ENCODE measurements around the gene MCCD1. TPM values are rescaled to one million over a fixed set of nuclear protein-coding genes. Genes with fewer than 3 reads are reported as not detected.

MCCD1 gene
- total RNA-seq, 1 donor from 2014 or later = not detected

GRCh38 chr6:31558631-31559500 is 30.1 kb downstream of the MCCD1 start:
- no peak for FAIRE-seq
- no peak for DNase-seq (ENCODE audit: low read depth)
- Histone ChIP-seq H3K36me3 (ENCODE audit: control insufficient read depth, insufficient read depth, low read length) (peaks cover 17% of the 10 kb centered on the region), H3K4me3 (ENCODE audit: low read depth, low read length) (no peak overlapping the region), H3K27me3 (ENCODE audit: control insufficient read depth, insufficient read depth, low read length) (no peaks in the 10 kb centered on the region)
- TF ChIP-seq CTCF (IDR thresholded peaks at IDR 0.05; ENCODE audit: insufficient read depth, low read length, severe bottlenecking) = no peak

GRCh38 chr6:31559606-31559957 is 30.8 kb downstream of the MCCD1 start:
- Histone ChIP-seq H3K4me3 (ENCODE audit: low read depth, low read length) (no peak overlapping the region), H3K36me3 (ENCODE audit: control insufficient read depth, insufficient read depth, low read length) (peaks cover 15% of the 10 kb centered on the region), H3K27me3 (ENCODE audit: control insufficient read depth, insufficient read depth, low read length) (no peaks in the 10 kb centered on the region)
- FAIRE-seq (no peak), DNase-seq (ENCODE audit: low read depth) (no peak)
- TF ChIP-seq CTCF (IDR thresholded peaks at IDR 0.05; ENCODE audit: insufficient read depth, low read length, severe bottlenecking) = no peak

GRCh38 chr6:31559958-31560696 is 31.4 kb downstream of the MCCD1 start:
- TF ChIP-seq CTCF (IDR thresholded peaks at IDR 0.05; ENCODE audit: insufficient read depth, low read length, severe bottlenecking) = no peak
- FAIRE-seq (no peak), DNase-seq (ENCODE audit: low read depth) (peak; percentile 44)
- Histone ChIP-seq H3K4me3 (ENCODE audit: low read depth, low read length) (no peak overlapping the region), H3K27me3 (ENCODE audit: control insufficient read depth, insufficient read depth, low read length) (no peaks in the 10 kb centered on the region), H3K36me3 (ENCODE audit: control insufficient read depth, insufficient read depth, low read length) (peaks cover 15% of the 10 kb centered on the region)

- no peaks in the 10 kb centered on the region for H3K27me3 ChIP-seq (ENCODE audit: control insufficient read depth, insufficient read depth, low read length)
- no peak for TF ChIP-seq CTCF (IDR thresholded peaks at IDR 0.05; ENCODE audit: insufficient read depth, low read length, severe bottlenecking)
- no peak for FAIRE-seq
- DNase-seq (ENCODE audit: low read depth) = no peak
- peaks cover 15% of the 10 kb centered on the region for H3K36me3 ChIP-seq (ENCODE audit: control insufficient read depth, insufficient read depth, low read length)
- no peak overlapping the region for H3K4me3 ChIP-seq (ENCODE audit: low read depth, low read length)
Observed at GRCh38 chr6:31560697-31561058, 31.9 kb downstream of the MCCD1 start.

- no peak for TF ChIP-seq CTCF (IDR thresholded peaks at IDR 0.05; ENCODE audit: insufficient read depth, low read length, severe bottlenecking)
- Histone ChIP-seq H3K27me3 (ENCODE audit: control insufficient read depth, insufficient read depth, low read length) (no peaks in the 10 kb centered on the region), H3K4me3 (ENCODE audit: low read depth, low read length) (no peak overlapping the region), H3K36me3 (ENCODE audit: control insufficient read depth, insufficient read depth, low read length) (no peaks in the 10 kb centered on the region)
- no peak for FAIRE-seq
- DNase-seq (ENCODE audit: low read depth) = no peak
Observed at GRCh38 chr6:31567531-31568370, 39.0 kb downstream of the MCCD1 start.

Data from bronchial epithelial cell (primary cell).